Breast epithelium (tissue), 3 donors: ENCODE data around the gene CAB39L.

Source experiments
- CTCF ChIP-seq, 3 donors: fragments of 450-650 bp; IDR thresholded peaks; one replicate each; pipeline ENCODE4 v1.5.1; 2016 to 2017; ENCODE audit warnings: antibody characterized with exemption in 3 of 3, mild to moderate bottlenecking in 3 of 3, moderate library complexity in 3 of 3
- POLR2A ChIP-seq: fragments of 450-650 bp; IDR thresholded peaks from one replicate; pipeline ENCODE4 v1.6.1; 2016; ENCODE audit warnings: antibody characterized with exemption, mild to moderate bottlenecking, moderate library complexity
- POLR2AphosphoS5 ChIP-seq, 3 donors: sonication (generic); formaldehyde crosslinking; IDR thresholded peaks; one replicate each; pipeline ENCODE4 v1.6.1; 2017; ENCODE audit warnings: antibody characterized with exemption in 3 of 3

- TF ChIP-seq CTCF (IDR thresholded peaks at IDR 0.05) (no peak), POLR2AphosphoS5 (IDR thresholded peaks at IDR 0.05) (no peak), POLR2A (no peak)
These were observed 101.4 kb downstream of the CAB39L start for GRCh38 chr13:49342454-49342853.
